ENCODE measurements around the gene ERF.
A peak's percentile ranks its signal among the peaks of the same experiment; 100 is the strongest.

Gene ERF

GRCh38 chr19:42279902-42280814, 25.2 kb upstream of the ERF start:
- peak overlapping the region; percentile 41 for H3K27ac ChIP-seq
- no peaks in the 10 kb centered on the region for H3K27me3 ChIP-seq (replicated peaks)
- peak; percentile 76 for TF ChIP-seq CTCF (IDR thresholded peaks at IDR 0.05; ENCODE audit: low read depth, low read length, missing control alignments)
- DNase-seq = peak; percentile 82
- in situ Hi-C loops (cut with HindIII; ENCODE audit: low pct_ligation_motif_present, low sequenced_read_pairs) = no loop called here
- H3K4me3 ChIP-seq (ENCODE audit: low read depth, low read length) = peak overlapping the region; percentile 68
- H3K36me3 ChIP-seq (replicated peaks) = peaks cover 7% of the 10 kb centered on the region

- in situ Hi-C loops (cut with HindIII; ENCODE audit: low pct_ligation_motif_present, low sequenced_read_pairs) = no loop called here
- no peak for DNase-seq
Measured at GRCh38 chr19:42279155-42279901, 24.4 kb upstream of the ERF start.

GRCh38 chr19:42278452-42279154, 23.7 kb upstream of the ERF start:
- Histone ChIP-seq H3K4me3 (ENCODE audit: low read depth, low read length) (no peak overlapping the region), H3K36me3 (replicated peaks) (peaks cover 21% of the 10 kb centered on the region), H3K27me3 (replicated peaks) (no peaks in the 10 kb centered on the region), H3K27ac (no peak overlapping the region)
- in situ Hi-C loops (cut with HindIII; ENCODE audit: low pct_ligation_motif_present, low sequenced_read_pairs) = no loop called here
- TF ChIP-seq CTCF (IDR thresholded peaks at IDR 0.05; ENCODE audit: low read depth, low read length, missing control alignments) = no peak
- DNase-seq = no peak

More at GRCh38 chr19:42279155-42279901, 24.4 kb upstream of the ERF start:
- Histone ChIP-seq H3K27me3 (replicated peaks) (no peaks in the 10 kb centered on the region), H3K4me3 (ENCODE audit: low read depth, low read length) (peak overlapping the region; percentile 68), H3K36me3 (replicated peaks) (peaks cover 14% of the 10 kb centered on the region), H3K27ac (no peak overlapping the region)
- TF ChIP-seq CTCF (IDR thresholded peaks at IDR 0.05; ENCODE audit: low read depth, low read length, missing control alignments) = no peak

GRCh38 chr19:42277821-42278451, 23.0 kb upstream of the ERF start:
- TF ChIP-seq CTCF (IDR thresholded peaks at IDR 0.05; ENCODE audit: low read depth, low read length, missing control alignments) = no peak
- DNase-seq = no peak
- no peak overlapping the region for H3K27ac ChIP-seq
- H3K36me3 ChIP-seq (replicated peaks) = peaks cover 28% of the 10 kb centered on the region
- H3K4me3 ChIP-seq (ENCODE audit: low read depth, low read length) = no peak overlapping the region
- in situ Hi-C loops (cut with HindIII; ENCODE audit: low pct_ligation_motif_present, low sequenced_read_pairs) = no loop called here
- H3K27me3 ChIP-seq (replicated peaks) = no peaks in the 10 kb centered on the region

- no peak for TF ChIP-seq CTCF (IDR thresholded peaks at IDR 0.05; ENCODE audit: low read depth, low read length, missing control alignments)
- peaks cover 36% of the 10 kb centered on the region for H3K36me3 ChIP-seq (replicated peaks)
- H3K4me3 ChIP-seq (ENCODE audit: low read depth, low read length) = no peak overlapping the region
- DNase-seq = no peak
- no peaks in the 10 kb centered on the region for H3K27me3 ChIP-seq (replicated peaks)
- H3K27ac ChIP-seq = no peak overlapping the region
- in situ Hi-C loops (cut with HindIII; ENCODE audit: low pct_ligation_motif_present, low sequenced_read_pairs) = no loop called here
Measured at GRCh38 chr19:42276821-42277220, 21.9 kb upstream of the ERF start.

Data from brain microvascular endothelial cell (primary cell).